HepG2 (cell line): ENCODE results near the gene PHTF1. TPM values are rescaled to one million over a fixed set of nuclear protein-coding genes. Genes with fewer than 3 reads are reported as not detected.

Experiments used
- CBX5 ChIP-seq: sonication (generic); formaldehyde crosslinking; IDR thresholded peaks from 2 replicates; pipeline ENCODE4 v1.4.0; 2020; ENCODE audit warnings: missing genetic modification reagents, borderline replicate concordance
- JARID2 ChIP-seq: sonication (generic); formaldehyde crosslinking; IDR thresholded peaks from 2 replicates; pipeline ENCODE4 v1.8.1; 2023; ENCODE audit warnings: missing genetic modification reagents, inconsistent platforms; ENCODE audit not compliant: insufficient replicate concordance
- MEF2D ChIP-seq: sonication (generic); formaldehyde crosslinking; IDR thresholded peaks from 2 replicates; pipeline ENCODE4 v1.5.1; 2020; ENCODE audit warnings: mild to moderate bottlenecking, missing genetic modification reagents
- PCBP1 ChIP-seq: fragments of 200-400 bp; formaldehyde crosslinking; IDR thresholded peaks from 2 replicates; pipeline ENCODE4 v1.6.1; 2017; ENCODE audit warnings: mild to moderate bottlenecking, low read depth, low read length, borderline replicate concordance
- PHF5A ChIP-seq: IDR thresholded peaks from one replicate; pipeline ENCODE4 v1.6.1; 2018; ENCODE audit warnings: low read depth, missing genetic modification reagents; ENCODE audit not compliant: unreplicated experiment
- RFXAP ChIP-seq: sonication (generic); formaldehyde crosslinking; IDR thresholded peaks from 2 replicates; pipeline ENCODE4 v1.4.0; 2020; ENCODE audit warnings: missing genetic modification reagents, borderline replicate concordance
- RNF2 ChIP-seq: fragments of 450-650 bp; conservative IDR thresholded peaks from 2 replicates; pipeline ENCODE4 v1.6.1; 2016; ENCODE audit warnings: low read depth
- SIX4 ChIP-seq: sonication (generic); formaldehyde crosslinking; IDR thresholded peaks from 2 replicates; pipeline ENCODE4 v1.4.0; 2020; ENCODE audit warnings: missing genetic modification reagents
- SMAD1 ChIP-seq: sonication (generic); formaldehyde crosslinking; IDR thresholded peaks from 2 replicates; pipeline ENCODE4 v1.4.0; 2020; ENCODE audit warnings: missing genetic modification reagents, low read depth, mild to moderate bottlenecking, borderline replicate concordance
- SNAI1 ChIP-seq: sonication (generic); formaldehyde crosslinking; IDR thresholded peaks from 2 replicates; pipeline ENCODE4 v1.5.0; 2020; ENCODE audit warnings: mild to moderate bottlenecking, missing genetic modification reagents, borderline replicate concordance
- SOX13 ChIP-seq, 3 experiments: fragments of 450-650 bp in 1 of 3; sonication (generic) in 1 of 3; formaldehyde crosslinking in 1 of 3; IDR thresholded peaks in 2 of 3; conservative IDR thresholded peaks in 1 of 3; 2 replicates each; pipeline versions ENCODE4 v1.5.0 to v1.6.1; 2016 to 2020; ENCODE audit warnings: antibody characterized with exemption in 1 of 3, mild to moderate bottlenecking in 1 of 3, missing compliant biosample characterization in 1 of 3, missing genetic modification reagents in 1 of 3, moderate library complexity in 1 of 3
- TBP ChIP-seq: sonication (generic); formaldehyde crosslinking; IDR thresholded peaks from 2 replicates; pipeline ENCODE4 v1.5.0; 2020; ENCODE audit warnings: missing genetic modification reagents
- WIZ ChIP-seq: sonication (generic); formaldehyde crosslinking; IDR thresholded peaks from 2 replicates; pipeline ENCODE4 v1.5.1; 2020; ENCODE audit warnings: mild to moderate bottlenecking, missing genetic modification reagents
- ZNF124 ChIP-seq: sonication (generic); formaldehyde crosslinking; IDR thresholded peaks from 2 replicates; pipeline ENCODE4 v1.4.0; 2020; ENCODE audit warnings: missing genetic modification reagents
- ZNF367 ChIP-seq: sonication (generic); formaldehyde crosslinking; IDR thresholded peaks from 2 replicates; pipeline ENCODE4 v1.4.0; 2020; ENCODE audit warnings: missing genetic modification reagents, borderline replicate concordance
- polyA plus RNA-seq, 8 experiments: library from polyadenylated mRNA; depleted of rRNA in 3 of 8; stranded (reverse) in 7 of 8; unstranded in 1 of 8; fragments of >200 nt; fragmentation: Illumina TruSeq in 4 of 8; extraction: Trizol in 4 of 8; gene quantifications; 2 replicates each; pipeline versions ENCODE4 v1.2.1 to v1.2.3, GENCODE V29; 2011 to 2016; ENCODE audit warnings: low read depth in 4 of 8, missing spikeins in 1 of 8, mixed read lengths in 1 of 8; ENCODE audit not compliant: insufficient read depth in 1 of 8
- total RNA-seq, 5 experiments: library from RNA; depleted of rRNA; stranded (reverse); fragments of >200 nt; fragmentation: Illumina TruSeq; extraction: Trizol; gene quantifications; 2 replicates each; pipeline ENCODE4 v1.2.3, GENCODE V29; 2016; ENCODE audit warnings: low read depth in 1 of 5
- TF ChIP-seq, protein P1 (sequence below): sonication (generic); formaldehyde crosslinking; IDR thresholded peaks from 2 replicates; pipeline ENCODE4 v1.4.0; 2020; ENCODE audit warnings: missing genetic modification reagents, borderline replicate concordance
- TF ChIP-seq, protein P2 (sequence below): sonication (generic); IDR thresholded peaks from 2 replicates; pipeline ENCODE4 v1.6.1; 2016; ENCODE audit warnings: low read depth, borderline replicate concordance
- TF ChIP-seq, protein P3 (sequence below): sonication (generic); formaldehyde crosslinking; IDR thresholded peaks from 2 replicates; pipeline ENCODE4 v1.4.0; 2020; ENCODE audit warnings: missing genetic modification reagents, mild to moderate bottlenecking, borderline replicate concordance
- TF ChIP-seq, protein P4 (sequence below): sonication (generic); formaldehyde crosslinking; IDR thresholded peaks from 2 replicates; pipeline ENCODE4 v1.5.0; 2020; ENCODE audit warnings: missing genetic modification reagents
- TF ChIP-seq, protein P5 (sequence below): sonication (generic); formaldehyde crosslinking; IDR thresholded peaks from 2 replicates; pipeline ENCODE4 v1.5.0; 2020; ENCODE audit warnings: missing genetic modification reagents
- TF ChIP-seq, protein P6 (sequence below): sonication (generic); formaldehyde crosslinking; IDR thresholded peaks from 2 replicates; pipeline ENCODE4 v1.8.0; 2022; ENCODE audit warnings: missing genetic modification reagents, low read depth, mild to moderate bottlenecking, borderline replicate concordance

Gene PHTF1
- total and polyA plus RNA-seq, 2 of the 13 experiments (the other 11 are each of a cell fraction or from before 2014, with no cell fraction given), result 5.0 to 19.7 TPM

DNA sequence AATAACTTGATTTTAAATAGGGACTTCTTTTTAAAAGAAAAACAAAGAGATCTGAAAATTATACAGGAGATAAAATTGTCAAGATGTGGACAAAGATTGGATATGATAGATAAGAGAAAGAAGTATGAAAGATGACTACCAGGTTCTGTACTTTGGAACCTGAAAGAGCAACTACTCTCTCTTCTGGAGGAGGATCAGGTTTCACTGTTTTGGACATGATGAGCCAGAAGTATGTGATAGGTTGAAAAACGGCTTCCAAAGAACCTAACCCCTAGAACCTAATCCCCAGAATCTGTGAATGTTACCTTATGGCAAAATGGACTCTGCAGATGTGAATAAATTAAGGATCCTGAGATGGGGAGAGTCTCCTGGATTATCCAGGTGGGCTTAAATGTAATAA lies 26.8 kb upstream of the PHTF1 start (continued):
- TF ChIP-seq, protein P1, sequence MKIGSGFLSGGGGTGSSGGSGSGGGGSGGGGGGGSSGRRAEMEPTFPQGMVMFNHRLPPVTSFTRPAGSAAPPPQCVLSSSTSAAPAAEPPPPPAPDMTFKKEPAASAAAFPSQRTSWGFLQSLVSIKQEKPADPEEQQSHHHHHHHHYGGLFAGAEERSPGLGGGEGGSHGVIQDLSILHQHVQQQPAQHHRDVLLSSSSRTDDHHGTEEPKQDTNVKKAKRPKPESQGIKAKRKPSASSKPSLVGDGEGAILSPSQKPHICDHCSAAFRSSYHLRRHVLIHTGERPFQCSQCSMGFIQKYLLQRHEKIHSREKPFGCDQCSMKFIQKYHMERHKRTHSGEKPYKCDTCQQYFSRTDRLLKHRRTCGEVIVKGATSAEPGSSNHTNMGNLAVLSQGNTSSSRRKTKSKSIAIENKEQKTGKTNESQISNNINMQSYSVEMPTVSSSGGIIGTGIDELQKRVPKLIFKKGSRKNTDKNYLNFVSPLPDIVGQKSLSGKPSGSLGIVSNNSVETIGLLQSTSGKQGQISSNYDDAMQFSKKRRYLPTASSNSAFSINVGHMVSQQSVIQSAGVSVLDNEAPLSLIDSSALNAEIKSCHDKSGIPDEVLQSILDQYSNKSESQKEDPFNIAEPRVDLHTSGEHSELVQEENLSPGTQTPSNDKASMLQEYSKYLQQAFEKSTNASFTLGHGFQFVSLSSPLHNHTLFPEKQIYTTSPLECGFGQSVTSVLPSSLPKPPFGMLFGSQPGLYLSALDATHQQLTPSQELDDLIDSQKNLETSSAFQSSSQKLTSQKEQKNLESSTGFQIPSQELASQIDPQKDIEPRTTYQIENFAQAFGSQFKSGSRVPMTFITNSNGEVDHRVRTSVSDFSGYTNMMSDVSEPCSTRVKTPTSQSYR, result no peak
- TF ChIP-seq WIZ (CRISPR knock-in tag), result no peak
- TF ChIP-seq PCBP1, result no peak
- TF ChIP-seq, protein P2, sequence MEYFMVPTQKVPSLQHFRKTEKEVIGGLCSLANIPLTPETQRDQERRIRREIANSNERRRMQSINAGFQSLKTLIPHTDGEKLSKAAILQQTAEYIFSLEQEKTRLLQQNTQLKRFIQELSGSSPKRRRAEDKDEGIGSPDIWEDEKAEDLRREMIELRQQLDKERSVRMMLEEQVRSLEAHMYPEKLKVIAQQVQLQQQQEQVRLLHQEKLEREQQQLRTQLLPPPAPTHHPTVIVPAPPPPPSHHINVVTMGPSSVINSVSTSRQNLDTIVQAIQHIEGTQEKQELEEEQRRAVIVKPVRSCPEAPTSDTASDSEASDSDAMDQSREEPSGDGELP, result no peak
- TF ChIP-seq MEF2D (CRISPR knock-in tag), result no peak
- TF ChIP-seq ZNF124 (CRISPR knock-in tag), result no peak
- no peak for TF ChIP-seq SOX13 (IDR thresholded peaks at IDR 0.05)
- peak in 1 of 2 experiments; percentile 19; a peak in 1 of 4 replicates for TF ChIP-seq SOX13 (CRISPR knock-in tag; conservative IDR thresholded peaks at IDR 0.05 in 1 of 2, IDR thresholded peaks at IDR 0.05 in 1 of 2)
- TF ChIP-seq, protein P3, sequence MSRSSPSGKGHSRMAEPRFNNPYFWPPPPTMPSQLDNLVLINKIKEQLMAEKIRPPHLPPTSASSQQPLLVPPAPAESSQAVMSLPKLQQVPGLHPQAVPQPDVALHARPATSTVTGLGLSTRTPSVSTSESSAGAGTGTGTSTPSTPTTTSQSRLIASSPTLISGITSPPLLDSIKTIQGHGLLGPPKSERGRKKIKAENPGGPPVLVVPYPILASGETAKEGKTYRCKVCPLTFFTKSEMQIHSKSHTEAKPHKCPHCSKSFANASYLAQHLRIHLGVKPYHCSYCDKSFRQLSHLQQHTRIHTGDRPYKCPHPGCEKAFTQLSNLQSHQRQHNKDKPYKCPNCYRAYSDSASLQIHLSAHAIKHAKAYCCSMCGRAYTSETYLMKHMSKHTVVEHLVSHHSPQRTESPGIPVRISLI (CRISPR knock-in tag), result no peak
- TF ChIP-seq TBP (CRISPR knock-in tag), result no peak
- TF ChIP-seq, protein P4, sequence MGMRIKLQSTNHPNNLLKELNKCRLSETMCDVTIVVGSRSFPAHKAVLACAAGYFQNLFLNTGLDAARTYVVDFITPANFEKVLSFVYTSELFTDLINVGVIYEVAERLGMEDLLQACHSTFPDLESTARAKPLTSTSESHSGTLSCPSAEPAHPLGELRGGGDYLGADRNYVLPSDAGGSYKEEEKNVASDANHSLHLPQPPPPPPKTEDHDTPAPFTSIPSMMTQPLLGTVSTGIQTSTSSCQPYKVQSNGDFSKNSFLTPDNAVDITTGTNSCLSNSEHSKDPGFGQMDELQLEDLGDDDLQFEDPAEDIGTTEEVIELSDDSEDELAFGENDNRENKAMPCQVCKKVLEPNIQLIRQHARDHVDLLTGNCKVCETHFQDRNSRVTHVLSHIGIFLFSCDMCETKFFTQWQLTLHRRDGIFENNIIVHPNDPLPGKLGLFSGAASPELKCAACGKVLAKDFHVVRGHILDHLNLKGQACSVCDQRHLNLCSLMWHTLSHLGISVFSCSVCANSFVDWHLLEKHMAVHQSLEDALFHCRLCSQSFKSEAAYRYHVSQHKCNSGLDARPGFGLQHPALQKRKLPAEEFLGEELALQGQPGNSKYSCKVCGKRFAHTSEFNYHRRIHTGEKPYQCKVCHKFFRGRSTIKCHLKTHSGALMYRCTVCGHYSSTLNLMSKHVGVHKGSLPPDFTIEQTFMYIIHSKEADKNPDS (CRISPR knock-in tag), result no peak
- TF ChIP-seq, protein P5, sequence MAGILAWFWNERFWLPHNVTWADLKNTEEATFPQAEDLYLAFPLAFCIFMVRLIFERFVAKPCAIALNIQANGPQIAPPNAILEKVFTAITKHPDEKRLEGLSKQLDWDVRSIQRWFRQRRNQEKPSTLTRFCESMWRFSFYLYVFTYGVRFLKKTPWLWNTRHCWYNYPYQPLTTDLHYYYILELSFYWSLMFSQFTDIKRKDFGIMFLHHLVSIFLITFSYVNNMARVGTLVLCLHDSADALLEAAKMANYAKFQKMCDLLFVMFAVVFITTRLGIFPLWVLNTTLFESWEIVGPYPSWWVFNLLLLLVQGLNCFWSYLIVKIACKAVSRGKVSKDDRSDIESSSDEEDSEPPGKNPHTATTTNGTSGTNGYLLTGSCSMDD (CRISPR knock-in tag), result no peak
- TF ChIP-seq RFXAP (CRISPR knock-in tag), result no peak
- TF ChIP-seq JARID2 (CRISPR knock-in tag), result no peak
- no peak for TF ChIP-seq RNF2
- no peak for TF ChIP-seq ZNF367 (CRISPR knock-in tag)
- TF ChIP-seq, protein P6, sequence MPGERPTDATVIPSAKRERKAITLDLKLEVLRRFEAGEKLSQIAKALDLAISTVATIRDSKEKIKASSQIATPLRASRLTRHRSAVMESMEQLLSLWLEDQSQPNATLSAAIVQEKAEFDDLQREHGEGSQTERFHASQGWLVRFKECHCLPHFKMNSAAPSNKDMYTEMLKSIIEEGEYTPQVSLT (CRISPR knock-in tag), result no peak
- no peak for TF ChIP-seq PHF5A (CRISPR knock-in tag)
- no peak for TF ChIP-seq SMAD1 (CRISPR knock-in tag)
- TF ChIP-seq SIX4, result peak; percentile 97
- TF ChIP-seq CBX5 (CRISPR knock-in tag), result no peak
- no peak for TF ChIP-seq SNAI1 (CRISPR knock-in tag)
